ENCODE results near the gene UROC1.

The UROC1 gene

GRCh38 chr3:126517291-126517951 is at the start of gene UROC1:
Gene UROC1 (minus strand): TSS chr3:126517773. CDS start chr3:126517719, 54 bp downstream.
- no peak for DNase-seq (ENCODE audit: insufficient read length, low spot score)
- no peak for FAIRE-seq

- DNase-seq (ENCODE audit: insufficient read length, low spot score) (no peak), FAIRE-seq (no peak)
These were observed 45.2 kb upstream of the UROC1 start for GRCh38 chr3:126562737-126563276.

- DNase-seq (ENCODE audit: insufficient read length, low spot score) (no peak), FAIRE-seq (no peak)
These were observed 40.9 kb upstream of the UROC1 start, which contains the start of gene C3orf22 for GRCh38 chr3:126558336-126559071. Gene C3orf22 (minus strand): TSS chr3:126558932. CDS start chr3:126553390, 5,542 bp downstream.

- FAIRE-seq (no peak), DNase-seq (ENCODE audit: insufficient read length, low spot score) (no peak)
These were observed 40.2 kb upstream of the UROC1 start for GRCh38 chr3:126557761-126558160.

- DNase-seq (ENCODE audit: insufficient read length, low spot score) (no peak), FAIRE-seq (no peak)
These were observed 39.8 kb upstream of the UROC1 start for GRCh38 chr3:126557415-126557745.

GRCh38 chr3:126556637-126557414 is 39.3 kb upstream of the UROC1 start:
- DNase-seq (ENCODE audit: insufficient read length, low spot score) = no peak
- FAIRE-seq = no peak

- DNase-seq (ENCODE audit: insufficient read length, low spot score) (no peak), FAIRE-seq (no peak)
These were observed 38.4 kb upstream of the UROC1 start for GRCh38 chr3:126555795-126556636.

GRCh38 chr3:126554560-126555525 is 37.3 kb upstream of the UROC1 start:
- no peak for FAIRE-seq

GRCh38 chr3:126553284-126554084 is 35.9 kb upstream of the UROC1 start:
- FAIRE-seq = no peak
- DNase-seq (ENCODE audit: insufficient read length, low spot score) = no peak

More at GRCh38 chr3:126554560-126555525, 37.3 kb upstream of the UROC1 start:
- DNase-seq (ENCODE audit: insufficient read length, low spot score) = no peak

GRCh38 chr3:126552688-126553283 is 35.2 kb upstream of the UROC1 start:
- no peak for FAIRE-seq
- DNase-seq (ENCODE audit: insufficient read length, low spot score) = no peak

- no peak for FAIRE-seq
- DNase-seq (ENCODE audit: insufficient read length, low spot score) = no peak
These were observed 34.5 kb upstream of the UROC1 start for GRCh38 chr3:126551839-126552687.

- DNase-seq (ENCODE audit: insufficient read length, low spot score) (no peak), FAIRE-seq (no peak)
These were observed 33.7 kb upstream of the UROC1 start for GRCh38 chr3:126551121-126551838.

- FAIRE-seq (no peak), DNase-seq (ENCODE audit: insufficient read length, low spot score) (no peak)
These were observed 33.0 kb upstream of the UROC1 start for GRCh38 chr3:126550488-126551051.

- FAIRE-seq (no peak), DNase-seq (ENCODE audit: insufficient read length, low spot score) (no peak)
These were observed 32.4 kb upstream of the UROC1 start for GRCh38 chr3:126549861-126550487.

GRCh38 chr3:126548556-126549466 is 31.2 kb upstream of the UROC1 start:
- FAIRE-seq = no peak

More at GRCh38 chr3:126548556-126549466, 31.2 kb upstream of the UROC1 start:
- no peak for DNase-seq (ENCODE audit: insufficient read length, low spot score)
